ENCODE data around the gene ALOX15B. TPM values are rescaled to one million over a fixed set of nuclear protein-coding genes. Genes with fewer than 3 reads are reported as not detected.

The ALOX15B gene
- total and polyA plus RNA-seq, 9 of the 15 experiments (the other 6 are each of a cell fraction or from before 2014, with no cell fraction given) = 0.04 TPM; not detected in 8

- no TSS peak for BruUV-seq (replicated peaks)
- TF ChIP-seq HMGXB4 (CRISPR knock-in tag; IDR thresholded peaks at IDR 0.05) = no peak
- TF ChIP-seq ZNF75A (CRISPR knock-in tag; IDR thresholded peaks at IDR 0.05) = no peak
- no peak for TF ChIP-seq KDM2B (CRISPR knock-in tag; IDR thresholded peaks at IDR 0.05)
- TF ChIP-seq SRSF7 (optimal IDR thresholded peaks at IDR 0.05; ENCODE audit: low read depth, low read length) = no peak
- TF ChIP-seq KAT7 (CRISPR knock-in tag; IDR thresholded peaks at IDR 0.05; ENCODE audit: borderline replicate concordance) = no peak
- TF ChIP-seq ZNF133 (CRISPR knock-in tag; IDR thresholded peaks at IDR 0.05) = no peak
- TF ChIP-seq PATZ1 (CRISPR knock-in tag; IDR thresholded peaks at IDR 0.05; ENCODE audit: borderline replicate concordance) = no peak
- TF ChIP-seq ZNF79 (CRISPR knock-in tag; IDR thresholded peaks at IDR 0.05; ENCODE audit: low read depth) = no peak
- TF ChIP-seq TBP (optimal IDR thresholded peaks at IDR 0.05; ENCODE audit: low read depth, low read length) = no peak
- no peak for TF ChIP-seq ZBTB17 (CRISPR knock-in tag; IDR thresholded peaks at IDR 0.05)
- no peak for TF ChIP-seq PHF8 (IDR thresholded peaks at IDR 0.05; ENCODE audit: borderline replicate concordance, low read length)
- no peak for TF ChIP-seq EGR1 (conservative IDR thresholded peaks at IDR 0.05)
- no peak for TF ChIP-seq BCLAF1 (IDR thresholded peaks at IDR 0.05; ENCODE audit: borderline replicate concordance in 1 of 2, control insufficient read depth in 1 of 2, low read depth in 2 of 2, low read length in 1 of 2)
- no peak overlapping the region for H3K4me3 ChIP-seq
- POLR2A ChIA-PET = interaction anchor here (0.5 kb wide), 1 partner anchor 66 kb away, joined by 3 read pairs; no protein-coding TSS in a partner anchor
- peak overlapping the region in 1 of 2 experiments; percentile 14; a peak in 1 of 4 replicates for H3K9ac ChIP-seq (ENCODE audit: insufficient read depth in 1 of 2, low read depth in 2 of 2, low read length in 2 of 2)
- H3K79me2 ChIP-seq (ENCODE audit: control insufficient read depth, insufficient read depth, low read length) = no peaks in the 10 kb centered on the region
- no peak for ATAC-seq
- no peaks in the 10 kb centered on the region for H4K20me1 ChIP-seq (replicated peaks; ENCODE audit: control insufficient read depth, insufficient read depth, low read length)
- no peaks in the 10 kb centered on the region for H3K9me3 ChIP-seq (replicated peaks; ENCODE audit: control insufficient read depth, insufficient read depth, low read depth, low read length)
- no peak overlapping the region for H3K27ac ChIP-seq (ENCODE audit: extremely low read depth, low read depth, low read length)
- intact Hi-C loops (cut with micrococcal nuclease) = no loop called here
- no peak for FAIRE-seq
- no peak overlapping the region for H2AFZ ChIP-seq (ENCODE audit: low read depth, low read length)
- CTCF ChIA-PET (ENCODE audit: low intra/inter-chr PET ratio) = no interaction called here
- no peaks in the 10 kb centered on the region for H3K9me1 ChIP-seq (ENCODE audit: control insufficient read depth, insufficient read depth, low read length)
- H3K4me2 ChIP-seq (ENCODE audit: insufficient read depth, low read length) = no peak overlapping the region
- H3K4me1 ChIP-seq (replicated peaks in 1 of 2; ENCODE audit: control insufficient read depth in 2 of 2, insufficient read depth in 2 of 2, low read length in 2 of 2) = peaks cover 0 to 13% of the 10 kb centered on the region in 2 experiments; a peak in 2 of 5 replicates
- in situ Hi-C loops (cut with MboI) = no loop called here
- WGBS (ENCODE audit: insufficient coverage, low coverage, missing lambda C conversion rate) = under 1% methylated on average over 14 of the region's 16 CpGs
- H3K27me3 ChIP-seq (ENCODE audit: control insufficient read depth in 2 of 2, insufficient read depth in 2 of 2, low read length in 2 of 2) = peaks cover 6 to 49% of the 10 kb centered on the region in 2 experiments; a peak in 4 of 5 replicates
- H3K36me3 ChIP-seq (ENCODE audit: control insufficient read depth, insufficient read depth, low read length) = no peaks in the 10 kb centered on the region
- DNase-seq (ENCODE audit: extremely low read depth in 1 of 4, low spot score in 3 of 4) = no peak
Measured at GRCh38 chr17:8019665-8020650, 18.9 kb upstream of the ALOX15B start.
